HG03039 (cell line): ENCODE results near the gene EGR4.

ENCODE experiments used
- ATAC-seq: cut with Tn5 transposase; IDR thresholded peaks from one replicate; pipeline ENCODE4 v1.9.1; 2021; ENCODE audit warnings: mild to moderate bottlenecking, moderate library complexity; ENCODE audit not compliant: unreplicated experiment

The EGR4 gene

DNA sequence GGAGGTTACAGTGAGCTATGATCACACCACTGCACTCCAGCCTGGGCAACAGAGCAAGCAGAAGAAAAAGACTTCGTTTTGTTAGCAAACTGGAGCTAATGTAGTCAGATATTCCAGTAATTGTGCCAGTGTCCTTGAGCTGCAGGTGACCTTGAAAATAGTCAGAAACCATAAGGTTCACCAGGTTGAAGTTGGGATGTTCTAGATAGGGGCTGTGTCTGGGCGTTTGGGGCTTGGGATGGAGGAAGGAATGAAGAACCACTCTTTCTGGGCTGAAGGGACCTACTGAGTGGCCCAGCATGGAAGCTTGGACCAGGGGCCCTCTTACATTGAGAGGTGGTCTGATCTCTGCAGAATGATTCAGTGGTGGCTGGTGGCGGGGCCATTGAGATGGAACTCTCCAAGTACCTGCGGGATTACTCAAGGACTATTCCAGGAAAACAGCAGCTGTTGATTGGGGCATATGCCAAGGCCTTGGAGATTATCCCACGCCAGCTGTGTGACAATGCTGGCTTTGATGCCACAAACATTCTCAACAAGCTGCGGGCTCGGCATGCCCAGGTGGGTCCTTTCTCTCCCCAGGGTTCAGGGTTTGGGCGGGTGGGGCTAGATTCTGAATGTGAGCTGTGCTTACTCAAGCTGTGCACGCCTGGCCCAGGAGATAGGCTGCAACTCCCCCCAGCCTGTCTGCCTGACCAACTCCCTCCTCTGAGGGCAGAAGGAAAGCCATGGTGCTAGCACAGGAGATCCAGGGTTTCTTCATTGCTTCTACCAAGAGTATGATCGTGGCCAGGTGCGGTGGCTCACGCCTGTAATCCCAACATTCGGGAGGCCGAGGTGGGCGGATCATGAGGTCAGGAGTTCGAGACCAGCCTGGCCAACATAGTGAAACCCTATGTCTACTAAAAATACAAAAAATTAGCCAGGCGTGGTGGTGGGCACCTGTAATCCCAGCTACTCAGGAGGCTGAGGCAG, 42.2 kb downstream of the EGR4 start:
- no peak for ATAC-seq

DNA sequence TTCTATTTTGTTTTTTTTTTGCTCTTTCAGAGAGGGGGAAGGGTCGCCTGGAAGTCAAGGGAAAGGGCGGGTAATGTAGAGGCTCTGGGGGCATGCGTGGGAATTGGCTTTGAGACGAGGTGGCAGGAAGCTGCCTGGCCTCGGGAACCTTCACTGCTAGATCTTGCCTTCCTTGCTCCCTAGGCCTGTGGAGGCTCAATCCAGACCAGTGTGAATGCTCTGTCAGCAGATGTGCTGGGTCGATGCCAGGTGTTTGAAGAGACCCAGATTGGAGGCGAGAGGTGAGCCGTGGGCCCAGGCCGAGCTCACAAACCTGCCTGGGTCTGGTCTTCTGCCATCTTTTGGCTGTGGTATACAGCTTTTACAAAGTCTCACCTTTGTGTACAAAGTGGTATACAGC, 43.7 kb downstream of the EGR4 start:
- no peak for ATAC-seq

DNA sequence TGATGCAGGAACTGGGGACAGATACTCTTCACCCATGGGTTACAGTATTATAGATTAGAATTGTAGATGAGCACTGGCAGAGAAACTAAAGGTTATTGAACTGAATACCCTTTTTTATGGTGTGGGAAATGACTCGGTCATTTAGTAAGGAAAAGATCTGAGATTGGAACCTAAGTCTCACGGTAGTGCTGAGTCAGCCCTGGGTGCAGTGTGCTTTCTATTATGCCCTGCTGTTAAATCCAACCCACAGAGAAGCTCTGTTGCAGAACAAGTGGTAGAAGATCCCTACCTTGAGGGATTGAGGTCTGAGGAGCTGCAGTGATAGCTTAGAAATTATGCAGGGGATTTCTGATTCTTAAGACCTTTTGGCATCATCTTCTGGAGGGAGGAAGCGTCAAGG, 46.5 kb downstream of the EGR4 start:
- no peak for ATAC-seq

DNA sequence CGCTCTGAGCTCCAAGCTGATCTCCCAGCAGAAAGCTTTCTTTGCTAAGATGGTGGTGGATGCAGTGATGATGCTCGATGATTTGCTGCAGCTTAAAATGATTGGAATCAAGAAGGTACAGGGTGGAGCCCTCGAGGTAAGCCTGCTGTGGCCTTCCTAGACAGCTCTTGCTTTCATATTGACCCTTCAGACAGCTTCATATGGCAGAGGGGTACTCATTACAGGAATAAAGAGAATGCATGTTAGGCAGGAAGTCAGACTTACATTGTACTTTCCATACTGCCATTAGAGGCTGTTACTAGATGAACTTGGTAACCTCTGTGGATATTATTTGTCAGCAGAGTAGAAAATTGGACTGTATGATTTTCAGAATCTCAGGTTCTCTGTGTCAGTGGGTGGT, 48.8 kb downstream of the EGR4 start:
- ATAC-seq = no peak

DNA sequence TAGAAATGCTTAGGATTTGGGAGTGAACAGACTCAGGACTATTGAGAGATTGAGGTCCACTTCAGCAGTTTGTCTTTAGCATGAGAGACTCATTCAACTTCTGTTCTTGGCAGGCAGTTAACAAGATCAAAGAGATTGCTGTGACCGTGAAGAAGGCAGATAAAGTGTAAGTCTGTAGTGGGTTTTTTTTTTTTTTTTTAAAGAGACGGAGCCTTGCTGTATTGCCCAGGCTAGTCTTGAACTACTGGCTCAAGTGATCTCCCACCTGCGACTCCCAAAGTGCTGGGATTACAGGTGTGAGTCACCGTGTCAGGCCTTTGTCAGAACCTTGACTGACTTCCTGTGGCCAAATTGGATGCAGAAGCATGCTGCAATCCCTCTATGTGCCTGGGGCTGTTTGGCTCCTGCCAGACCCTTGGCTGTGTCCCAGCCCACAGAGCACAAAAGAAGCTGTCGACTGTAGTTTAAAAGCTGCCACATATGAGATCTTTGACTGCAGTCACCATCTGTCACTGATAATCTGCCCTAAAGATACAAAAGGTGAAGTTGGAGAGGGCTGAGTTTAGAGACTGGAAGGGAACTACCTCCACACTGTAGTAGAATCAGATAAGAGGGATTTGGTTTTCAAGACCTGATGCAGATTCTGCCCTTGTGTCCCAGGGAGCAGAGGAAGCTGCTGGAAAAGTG, 49.3 kb downstream of the EGR4 start:
- ATAC-seq = no peak
